ENCODE results near the gene MRGPRF. TPM values are rescaled to one million over a fixed set of nuclear protein-coding genes. Genes with fewer than 3 reads are reported as not detected.

Gene MRGPRF
- total and polyA plus RNA-seq, 2 donors (not counting 1 experiment from before 2014, with no cell fraction given): not detected

DNA sequence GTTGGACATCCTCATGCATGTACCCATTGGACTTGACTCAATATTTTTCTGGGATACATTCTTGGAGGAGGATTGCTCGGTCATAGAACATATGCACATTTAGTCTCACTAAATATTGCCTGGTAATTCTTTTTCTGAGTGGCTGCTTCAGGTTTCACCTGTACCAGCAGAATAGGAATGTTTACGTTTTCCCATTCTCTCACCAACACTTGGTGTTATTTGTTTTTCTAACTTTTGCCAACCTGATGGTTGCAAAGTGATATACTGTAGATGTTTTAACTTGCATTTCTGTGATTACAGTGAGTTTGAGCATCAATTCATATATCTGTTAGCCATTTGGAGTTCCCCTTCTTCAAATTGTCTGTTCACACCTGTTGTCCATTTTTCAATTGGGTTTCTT lies 30.9 kb downstream of the MRGPRF start:
- peaks cover 3 to 9% (median 4%) of the 10 kb centered on the region in 3 donors for H3K9me3 ChIP-seq (ENCODE audit: control extremely low read depth in 1 of 3, control insufficient read depth in 2 of 3, insufficient read depth in 1 of 3, low read length in 2 of 3)
- intact Hi-C loops (cut with micrococcal nuclease): no loop called here
- ATAC-seq (ENCODE audit: low read depth) (no peak), DNase-seq (no peak)
- no peaks in the 10 kb centered on the region for H3K4me1 Mint-ChIP-seq
- H3K4me3 ChIP-seq (ENCODE audit: control extremely low read depth in 1 of 5, extremely low read depth in 1 of 5, insufficient read depth in 1 of 5, low read depth in 2 of 5, low read length in 4 of 5): no peak overlapping the region
- no peaks in the 10 kb centered on the region for H4K20me1 ChIP-seq (ENCODE audit: control insufficient read depth, insufficient read depth, low read length, poor library complexity, severe bottlenecking)
- no peak overlapping the region for H3K4me3 Mint-ChIP-seq
- no peak overlapping the region for H3K9ac ChIP-seq (ENCODE audit: low read length)
- CTCF ChIA-PET: no interaction called here
- no peaks in the 10 kb centered on the region for H3K36me3 ChIP-seq (replicated peaks in 1 of 2; ENCODE audit: control extremely low read depth in 1 of 2, control insufficient read depth in 1 of 2, extremely low read depth in 1 of 2, insufficient read depth in 2 of 2, low read length in 1 of 2)
- TF ChIP-seq, protein P1, sequence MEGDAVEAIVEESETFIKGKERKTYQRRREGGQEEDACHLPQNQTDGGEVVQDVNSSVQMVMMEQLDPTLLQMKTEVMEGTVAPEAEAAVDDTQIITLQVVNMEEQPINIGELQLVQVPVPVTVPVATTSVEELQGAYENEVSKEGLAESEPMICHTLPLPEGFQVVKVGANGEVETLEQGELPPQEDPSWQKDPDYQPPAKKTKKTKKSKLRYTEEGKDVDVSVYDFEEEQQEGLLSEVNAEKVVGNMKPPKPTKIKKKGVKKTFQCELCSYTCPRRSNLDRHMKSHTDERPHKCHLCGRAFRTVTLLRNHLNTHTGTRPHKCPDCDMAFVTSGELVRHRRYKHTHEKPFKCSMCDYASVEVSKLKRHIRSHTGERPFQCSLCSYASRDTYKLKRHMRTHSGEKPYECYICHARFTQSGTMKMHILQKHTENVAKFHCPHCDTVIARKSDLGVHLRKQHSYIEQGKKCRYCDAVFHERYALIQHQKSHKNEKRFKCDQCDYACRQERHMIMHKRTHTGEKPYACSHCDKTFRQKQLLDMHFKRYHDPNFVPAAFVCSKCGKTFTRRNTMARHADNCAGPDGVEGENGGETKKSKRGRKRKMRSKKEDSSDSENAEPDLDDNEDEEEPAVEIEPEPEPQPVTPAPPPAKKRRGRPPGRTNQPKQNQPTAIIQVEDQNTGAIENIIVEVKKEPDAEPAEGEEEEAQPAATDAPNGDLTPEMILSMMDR (IDR thresholded peaks at IDR 0.05): no peak
- no peak for TF ChIP-seq EZH2 (IDR thresholded peaks at IDR 0.05; ENCODE audit: borderline replicate concordance, insufficient read depth, low read depth, low read length, poor library complexity, severe bottlenecking)
- no peak overlapping the region for H3K27ac ChIP-seq (ENCODE audit: low read length in 2 of 2)
- peaks cover 0 to 5% (median 0%) of the 10 kb centered on the region in 4 experiments for H3K27me3 ChIP-seq (replicated peaks in 1 of 4; ENCODE audit: control extremely low read depth in 1 of 4, control insufficient read depth in 3 of 4, insufficient read depth in 4 of 4, low read length in 3 of 4)
- WGBS (ENCODE audit: insufficient coverage): no CpG with 5 or more reads among the region's 2 CpGs
- H2AFZ ChIP-seq (ENCODE audit: insufficient read depth, low read depth, low read length, poor library complexity, severe bottlenecking): no peak overlapping the region
- peaks cover 31% of the 10 kb centered on the region for H3K27me3 Mint-ChIP-seq
- H3K9me3 Mint-ChIP-seq (ENCODE audit: insufficient read depth): peaks cover 4% of the 10 kb centered on the region
- no peaks in the 10 kb centered on the region for H3K79me2 ChIP-seq (ENCODE audit: control insufficient read depth, insufficient read depth, low read length)
- H3K4me1 ChIP-seq (ENCODE audit: control insufficient read depth in 2 of 2, insufficient read depth in 2 of 2, low read length in 2 of 2): no peaks in the 10 kb centered on the region
- POLR2A ChIA-PET: no interaction called here
- H3K27ac Mint-ChIP-seq: no peak overlapping the region
- H3K4me2 ChIP-seq (replicated peaks; ENCODE audit: low read depth, low read length, poor library complexity, severe bottlenecking): no peak overlapping the region

DNA sequence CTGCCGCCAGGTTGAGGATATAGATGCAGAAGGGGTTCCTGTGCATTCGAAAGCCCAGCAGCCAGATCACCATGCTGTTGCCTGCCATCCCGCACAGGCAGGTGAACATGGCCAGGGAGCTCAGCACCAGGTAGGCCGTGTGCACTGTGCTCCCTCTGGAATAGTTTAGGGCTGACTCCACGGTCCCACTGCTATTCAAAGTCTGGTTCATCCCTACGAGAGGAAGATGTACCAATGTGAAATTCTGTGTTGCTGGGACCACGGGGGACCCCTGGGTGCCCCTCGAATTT lies 32.3 kb downstream of the MRGPRF start, which contains the start of gene MRGPRD:
TSS of gene MRGPRD (minus strand) at position 211 of the 290 bp plus-strand sequence. CDS start at position 211, 0 bp downstream.
- no peaks in the 10 kb centered on the region for H4K20me1 ChIP-seq (ENCODE audit: control insufficient read depth, insufficient read depth, low read length, poor library complexity, severe bottlenecking)
- no peak within 1 kb of the TSS for H3K27ac ChIP-seq (ENCODE audit: low read length in 2 of 2)
- ATAC-seq (ENCODE audit: low read depth): no peak
- ChIA-PET POLR2A (no interaction called here), CTCF (no interaction called here)
- no peak for TF ChIP-seq EZH2 (IDR thresholded peaks at IDR 0.05; ENCODE audit: borderline replicate concordance, insufficient read depth, low read depth, low read length, poor library complexity, severe bottlenecking)
- TF ChIP-seq, protein P1 (IDR thresholded peaks at IDR 0.05): no peak
- H3K79me2 ChIP-seq (ENCODE audit: control insufficient read depth, insufficient read depth, low read length): no peaks in the 10 kb centered on the region
- H3K4me1 ChIP-seq (ENCODE audit: control insufficient read depth in 2 of 2, insufficient read depth in 2 of 2, low read length in 2 of 2): no peaks in the 10 kb centered on the region
- Mint-ChIP-seq H3K27ac (no peak within 1 kb of the TSS), H3K9me3 (ENCODE audit: insufficient read depth) (peaks cover 2% of the 10 kb centered on the region), H3K27me3 (peaks cover 23% of the 10 kb centered on the region), H3K4me3 (no peak within 1 kb of the TSS), H3K4me1 (no peaks in the 10 kb centered on the region)
- H3K9ac ChIP-seq (ENCODE audit: low read length): no peak within 1 kb of the TSS
- H3K27me3 ChIP-seq (replicated peaks in 1 of 4; ENCODE audit: control extremely low read depth in 1 of 4, control insufficient read depth in 3 of 4, insufficient read depth in 4 of 4, low read length in 3 of 4): peaks cover 0 to 3% (median 0%) of the 10 kb centered on the region in 4 experiments
- intact Hi-C loops (cut with micrococcal nuclease): no loop called here
- H3K4me3 ChIP-seq (ENCODE audit: control extremely low read depth in 1 of 5, extremely low read depth in 1 of 5, insufficient read depth in 1 of 5, low read depth in 2 of 5, low read length in 4 of 5): no peak within 1 kb of the TSS
- peaks cover 3 to 4% (median 3%) of the 10 kb centered on the region in 3 donors for H3K9me3 ChIP-seq (ENCODE audit: control extremely low read depth in 1 of 3, control insufficient read depth in 2 of 3, insufficient read depth in 1 of 3, low read length in 2 of 3)
- 83% methylated on average over 6 of the region's 8 CpGs for WGBS (ENCODE audit: insufficient coverage)
- H3K36me3 ChIP-seq (replicated peaks in 1 of 2; ENCODE audit: control extremely low read depth in 1 of 2, control insufficient read depth in 1 of 2, extremely low read depth in 1 of 2, insufficient read depth in 2 of 2, low read length in 1 of 2): no peaks in the 10 kb centered on the region
- no peak for DNase-seq
- no peak within 1 kb of the TSS for H2AFZ ChIP-seq (ENCODE audit: insufficient read depth, low read depth, low read length, poor library complexity, severe bottlenecking)
- no peak within 1 kb of the TSS for H3K4me2 ChIP-seq (replicated peaks; ENCODE audit: low read depth, low read length, poor library complexity, severe bottlenecking)

Measured in B cell (primary cell).